ENCODE data around the gene NPW. TPM values are rescaled to one million over a fixed set of nuclear protein-coding genes. Genes with fewer than 3 reads are reported as not detected.

NPW gene
- total RNA-seq, 1 donor from 2014 or later: 1.3 TPM

GRCh38 chr16:1984347-1985225, 35.0 kb upstream of the NPW start:
- Mint-ChIP-seq H3K36me3 (ENCODE audit: low read depth) (peaks cover 18% of the 10 kb centered on the region), H3K9me3 (no peaks in the 10 kb centered on the region), H3K27ac (ENCODE audit: unreplicated experiment) (peak overlapping the region; percentile 97), H3K4me1 (peaks cover 38% of the 10 kb centered on the region), H3K4me3 (peak overlapping the region; percentile 92), H3K27me3 (ENCODE audit: low read depth) (peaks cover 74% of the 10 kb centered on the region)
- no peak for TF ChIP-seq CTCF (conservative IDR thresholded peaks at IDR 0.05)
- DNase-seq (ENCODE audit: low read depth, low spot score): no peak

GRCh38 chr16:1985466-1986150, 34.0 kb upstream of the NPW start:
- peak overlapping the region; percentile 92 for H3K4me3 Mint-ChIP-seq
- no peak for TF ChIP-seq CTCF (conservative IDR thresholded peaks at IDR 0.05)
- peaks cover 38% of the 10 kb centered on the region for H3K4me1 Mint-ChIP-seq
- no peak overlapping the region for H3K27ac Mint-ChIP-seq (ENCODE audit: unreplicated experiment)
- H3K9me3 Mint-ChIP-seq: no peaks in the 10 kb centered on the region
- no peak for DNase-seq (ENCODE audit: low read depth, low spot score)
- peaks cover 68% of the 10 kb centered on the region for H3K27me3 Mint-ChIP-seq (ENCODE audit: low read depth)
- peaks cover 18% of the 10 kb centered on the region for H3K36me3 Mint-ChIP-seq (ENCODE audit: low read depth)

- Mint-ChIP-seq H3K36me3 (ENCODE audit: low read depth) (peaks cover 18% of the 10 kb centered on the region), H3K4me3 (peak overlapping the region; percentile 78), H3K4me1 (peaks cover 29% of the 10 kb centered on the region), H3K27me3 (ENCODE audit: low read depth) (peaks cover 68% of the 10 kb centered on the region), H3K9me3 (no peaks in the 10 kb centered on the region), H3K27ac (ENCODE audit: unreplicated experiment) (no peak overlapping the region)
- no peak for TF ChIP-seq CTCF (conservative IDR thresholded peaks at IDR 0.05)
- no peak for DNase-seq (ENCODE audit: low read depth, low spot score)
Measured at GRCh38 chr16:1987198-1987597, 32.4 kb upstream of the NPW start.

GRCh38 chr16:1989209-1990100, 30.1 kb upstream of the NPW start, which contains the start of gene SYNGR3:
Gene SYNGR3 (plus strand): TSS chr16:1989970. CDS start chr16:1990103, 133 bp downstream.
- H3K27ac Mint-ChIP-seq (ENCODE audit: unreplicated experiment): no peak within 1 kb of the TSS
- no peaks in the 10 kb centered on the region for H3K9me3 Mint-ChIP-seq
- no peak for DNase-seq (ENCODE audit: low read depth, low spot score)
- no peak for TF ChIP-seq CTCF (conservative IDR thresholded peaks at IDR 0.05)
- peaks cover 69% of the 10 kb centered on the region for H3K27me3 Mint-ChIP-seq (ENCODE audit: low read depth)
- H3K4me1 Mint-ChIP-seq: peaks cover 16% of the 10 kb centered on the region
- H3K36me3 Mint-ChIP-seq (ENCODE audit: low read depth): peaks cover 20% of the 10 kb centered on the region
- H3K4me3 Mint-ChIP-seq: peak within 1 kb of the TSS; percentile 87

- no peaks in the 10 kb centered on the region for H3K9me3 Mint-ChIP-seq
- no peak for TF ChIP-seq CTCF (conservative IDR thresholded peaks at IDR 0.05)
- H3K4me3 Mint-ChIP-seq: no peak overlapping the region
- H3K36me3 Mint-ChIP-seq (ENCODE audit: low read depth): peaks cover 20% of the 10 kb centered on the region
- no peak for DNase-seq (ENCODE audit: low read depth, low spot score)
- peaks cover 66% of the 10 kb centered on the region for H3K27me3 Mint-ChIP-seq (ENCODE audit: low read depth)
- no peak overlapping the region for H3K27ac Mint-ChIP-seq (ENCODE audit: unreplicated experiment)
- peaks cover 11% of the 10 kb centered on the region for H3K4me1 Mint-ChIP-seq
Measured at GRCh38 chr16:1990101-1990350, 29.6 kb upstream of the NPW start.

Data from neural crest cell (in vitro differentiated cells).